Neural progenitor cell (in vitro differentiated cells): ENCODE measurements around the gene NOS1AP. TPM values are rescaled to one million over a fixed set of nuclear protein-coding genes. Genes with fewer than 3 reads are reported as not detected.

Source experiments
- DNase-seq: peaks from one replicate; pipeline ENCODE4 v3.0.0-alpha.2; 2016; ENCODE audit warnings: low spot score
- H2AFZ ChIP-seq: fragments of 200-600 bp; sonication (generic); replicated peaks from 2 replicates; pipeline ENCODE4 v1.6.1; 2016; ENCODE audit warnings: antibody characterized with exemption
- H3F3A ChIP-seq: fragments of 200-600 bp; sonication (generic); 2 replicates; pipeline ENCODE4 v1.6.1; 2016; ENCODE audit warnings: antibody characterized with exemption, low read depth
- H3K27ac ChIP-seq: fragments of 200-600 bp; sonication (generic); 2 replicates; pipeline ENCODE4 v1.5.1; 2016; ENCODE audit warnings: mild to moderate bottlenecking
- H3K27me3 ChIP-seq: fragments of 200-600 bp; sonication (generic); 2 replicates; pipeline ENCODE4 v1.6.1; 2016; ENCODE audit warnings: mild to moderate bottlenecking, moderate library complexity
- H3K36me3 ChIP-seq: fragments of 200-600 bp; sonication (generic); 2 replicates; pipeline ENCODE4 v1.5.1; 2016
- H3K4me1 ChIP-seq: fragments of 200-600 bp; sonication (generic); 2 replicates; pipeline ENCODE4 v1.6.1; 2016; ENCODE audit warnings: mixed run types
- H3K4me2 ChIP-seq: fragments of 200-600 bp; sonication (generic); 2 replicates; pipeline ENCODE4 v1.6.1; 2016
- H3K4me3 ChIP-seq: fragments of 200-600 bp; sonication (generic); 2 replicates; pipeline ENCODE4 v1.5.1; 2016
- H3K79me2 ChIP-seq: fragments of 200-600 bp; sonication (generic); 2 replicates; pipeline ENCODE4 v1.6.1; 2016; ENCODE audit warnings: low read depth
- H3K9ac ChIP-seq: fragments of 200-600 bp; sonication (generic); 2 replicates; pipeline ENCODE4 v1.6.1; 2016
- H3K9me3 ChIP-seq: fragments of 200-600 bp; sonication (generic); 2 replicates; pipeline ENCODE4 v1.5.1; 2016; ENCODE audit warnings: low read depth
- H4K20me1 ChIP-seq: fragments of 200-600 bp; sonication (generic); 2 replicates; pipeline ENCODE4 v1.6.1; 2016; ENCODE audit warnings: low read depth
- H3K27ac Mint-ChIP-seq: 3 replicates; pipeline ENCODE4 v1.8.0; 2021; ENCODE audit warnings: mixed read lengths
- H3K27me3 Mint-ChIP-seq: 2 replicates; pipeline ENCODE4 v1.8.0; 2022; ENCODE audit warnings: low read depth, mild to moderate bottlenecking, inconsistent platforms, moderate library complexity, mixed read lengths; ENCODE audit not compliant: insufficient read depth
- H3K36me3 Mint-ChIP-seq: 3 replicates; pipeline ENCODE4 v1.8.0; 2021; ENCODE audit warnings: mixed read lengths
- H3K4me1 Mint-ChIP-seq: 3 replicates; pipeline ENCODE4 v1.8.0; 2021; ENCODE audit warnings: mixed read lengths
- H3K4me3 Mint-ChIP-seq: 3 replicates; pipeline ENCODE4 v1.8.0; 2021; ENCODE audit warnings: mild to moderate bottlenecking, moderate library complexity, mixed read lengths
- H3K9me3 Mint-ChIP-seq: 3 replicates; pipeline ENCODE4 v1.8.0; 2020; ENCODE audit warnings: mixed read lengths
- EZH2 ChIP-seq: fragments of 200-600 bp; sonication (generic); IDR thresholded peaks from 2 replicates; pipeline ENCODE4 v1.6.1; 2017; ENCODE audit warnings: antibody characterized with exemption, mild to moderate bottlenecking, moderate library complexity
- EZH2phosphoT487 ChIP-seq: fragments of 200-600 bp; sonication (generic); IDR thresholded peaks from 2 replicates; pipeline ENCODE4 v1.6.1; 2017; ENCODE audit warnings: antibody characterized with exemption
- total RNA-seq: library from RNA; depleted of rRNA; stranded (reverse); fragments of >200 nt; gene quantifications from 2 replicates; pipeline ENCODE4 v1.2.3, GENCODE V29; 2015; ENCODE audit warnings: low replicate concordance
- TF ChIP-seq, protein P1 (sequence below): fragments of 200-600 bp; sonication (generic); IDR thresholded peaks from 2 replicates; pipeline ENCODE4 v1.5.1; 2017; ENCODE audit warnings: antibody characterized with exemption, mild to moderate bottlenecking

NOS1AP gene
- total RNA-seq, 1 donor from 2014 or later = 2.4 TPM

DNA sequence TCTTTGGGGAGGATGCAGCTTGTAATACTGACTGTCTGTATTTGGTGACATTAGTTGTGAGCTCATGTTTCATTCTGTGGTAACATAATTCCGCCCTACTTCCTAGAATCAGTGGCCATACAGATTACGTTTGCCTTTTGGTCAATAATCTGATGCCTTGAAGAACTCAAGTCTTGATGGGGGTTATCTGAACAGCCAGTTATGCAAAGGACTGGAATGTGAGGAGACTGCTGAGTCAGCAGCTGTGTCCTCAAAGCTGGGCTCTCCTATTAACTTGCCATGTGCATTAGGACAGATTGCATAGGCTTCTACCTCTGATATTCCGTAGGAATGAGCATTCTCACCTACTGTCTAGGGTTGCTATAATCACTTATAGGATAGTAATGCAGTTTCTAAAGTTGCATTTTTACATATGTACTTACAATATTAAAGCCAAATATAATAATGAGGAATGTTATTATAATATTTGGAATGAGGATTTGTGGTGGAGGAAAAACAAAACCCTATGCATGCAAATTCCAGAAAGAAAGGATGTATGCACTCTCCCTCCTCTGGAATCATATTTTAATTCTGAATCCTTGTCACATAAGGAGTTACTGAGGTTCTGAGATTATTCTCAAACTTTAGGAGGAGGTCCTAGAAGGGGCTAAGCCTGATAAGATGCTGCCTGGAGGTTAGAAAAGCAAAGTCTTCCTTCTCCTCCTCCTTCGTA lies 116.0 kb downstream of the NOS1AP start:
- Histone ChIP-seq H3K79me2 (peaks cover 13% of the 10 kb centered on the region), H3K27ac (no peak overlapping the region), H3K9me3 (no peaks in the 10 kb centered on the region), H3K4me1 (peaks cover 17% of the 10 kb centered on the region), H4K20me1 (no peaks in the 10 kb centered on the region), H3F3A (no peaks in the 10 kb centered on the region), H3K9ac (no peak overlapping the region), H2AFZ (no peak overlapping the region), H3K4me3 (no peak overlapping the region), H3K4me2 (no peak overlapping the region), H3K27me3 (no peaks in the 10 kb centered on the region), H3K36me3 (no peaks in the 10 kb centered on the region)
- no peak for TF ChIP-seq EZH2
- TF ChIP-seq EZH2phosphoT487 = no peak
- TF ChIP-seq, protein P1, sequence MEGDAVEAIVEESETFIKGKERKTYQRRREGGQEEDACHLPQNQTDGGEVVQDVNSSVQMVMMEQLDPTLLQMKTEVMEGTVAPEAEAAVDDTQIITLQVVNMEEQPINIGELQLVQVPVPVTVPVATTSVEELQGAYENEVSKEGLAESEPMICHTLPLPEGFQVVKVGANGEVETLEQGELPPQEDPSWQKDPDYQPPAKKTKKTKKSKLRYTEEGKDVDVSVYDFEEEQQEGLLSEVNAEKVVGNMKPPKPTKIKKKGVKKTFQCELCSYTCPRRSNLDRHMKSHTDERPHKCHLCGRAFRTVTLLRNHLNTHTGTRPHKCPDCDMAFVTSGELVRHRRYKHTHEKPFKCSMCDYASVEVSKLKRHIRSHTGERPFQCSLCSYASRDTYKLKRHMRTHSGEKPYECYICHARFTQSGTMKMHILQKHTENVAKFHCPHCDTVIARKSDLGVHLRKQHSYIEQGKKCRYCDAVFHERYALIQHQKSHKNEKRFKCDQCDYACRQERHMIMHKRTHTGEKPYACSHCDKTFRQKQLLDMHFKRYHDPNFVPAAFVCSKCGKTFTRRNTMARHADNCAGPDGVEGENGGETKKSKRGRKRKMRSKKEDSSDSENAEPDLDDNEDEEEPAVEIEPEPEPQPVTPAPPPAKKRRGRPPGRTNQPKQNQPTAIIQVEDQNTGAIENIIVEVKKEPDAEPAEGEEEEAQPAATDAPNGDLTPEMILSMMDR = no peak
- H3K36me3 Mint-ChIP-seq = peaks cover 20% of the 10 kb centered on the region
- H3K4me1 Mint-ChIP-seq = peaks cover 12% of the 10 kb centered on the region
- H3K27ac Mint-ChIP-seq = no peak overlapping the region
- DNase-seq = no peak
- H3K27me3 Mint-ChIP-seq = no peaks in the 10 kb centered on the region
- no peak overlapping the region for H3K4me3 Mint-ChIP-seq
- peaks cover 3% of the 10 kb centered on the region for H3K9me3 Mint-ChIP-seq

- TF ChIP-seq, protein P1 = no peak
- no peak for TF ChIP-seq EZH2
- TF ChIP-seq EZH2phosphoT487 = no peak
- Histone ChIP-seq H3K4me3 (no peak overlapping the region), H3K79me2 (peaks cover 18% of the 10 kb centered on the region), H2AFZ (no peak overlapping the region), H3K9ac (no peak overlapping the region), H3F3A (no peaks in the 10 kb centered on the region), H4K20me1 (no peaks in the 10 kb centered on the region), H3K9me3 (no peaks in the 10 kb centered on the region), H3K4me1 (peaks cover 12% of the 10 kb centered on the region), H3K4me2 (no peak overlapping the region), H3K36me3 (no peaks in the 10 kb centered on the region), H3K27me3 (no peaks in the 10 kb centered on the region), H3K27ac (no peak overlapping the region)
- Mint-ChIP-seq H3K27me3 (no peaks in the 10 kb centered on the region), H3K9me3 (peaks cover 3% of the 10 kb centered on the region), H3K4me1 (peaks cover 12% of the 10 kb centered on the region), H3K36me3 (peaks cover 20% of the 10 kb centered on the region), H3K4me3 (no peak overlapping the region), H3K27ac (no peak overlapping the region)
- DNase-seq = no peak
Observed at GRCh38 chr1:162186026-162186374, 116.5 kb downstream of the NOS1AP start.

DNA sequence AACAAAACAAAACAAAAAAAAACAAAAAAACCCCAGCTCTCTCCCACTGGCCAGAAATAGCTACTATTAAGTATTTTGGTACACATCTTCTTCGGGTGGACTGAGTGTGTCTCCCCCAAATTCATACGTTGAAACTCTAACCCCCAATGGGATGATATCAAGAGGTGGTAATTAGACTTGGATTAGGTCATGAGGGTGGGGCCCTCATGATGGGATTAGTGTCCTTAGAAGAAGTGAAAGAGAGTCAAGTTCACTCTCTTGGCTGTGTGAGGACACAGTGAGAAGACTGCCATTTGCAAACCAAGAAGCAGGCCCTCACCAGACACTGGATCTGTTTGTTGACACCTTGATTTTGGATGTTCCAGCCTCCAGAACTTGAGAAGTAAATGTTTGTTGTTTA lies 116.9 kb downstream of the NOS1AP start:
- no peak overlapping the region for H3K4me3 Mint-ChIP-seq
- peaks cover 23% of the 10 kb centered on the region for H3K79me2 ChIP-seq
- H3K4me1 Mint-ChIP-seq = peaks cover 16% of the 10 kb centered on the region
- H3K27ac ChIP-seq = no peak overlapping the region
- H3K9me3 Mint-ChIP-seq = peaks cover 3% of the 10 kb centered on the region
- no peak overlapping the region for H3K4me2 ChIP-seq
- H3K9me3 ChIP-seq = no peaks in the 10 kb centered on the region
- H3K27ac Mint-ChIP-seq = no peak overlapping the region
- H3K36me3 Mint-ChIP-seq = peaks cover 20% of the 10 kb centered on the region
- peaks cover 16% of the 10 kb centered on the region for H3K4me1 ChIP-seq
- TF ChIP-seq, protein P1 = no peak
- TF ChIP-seq EZH2 = no peak
- TF ChIP-seq EZH2phosphoT487 = no peak
- no peaks in the 10 kb centered on the region for H3K27me3 ChIP-seq
- H2AFZ ChIP-seq = no peak overlapping the region
- H3K36me3 ChIP-seq = no peaks in the 10 kb centered on the region
- no peak overlapping the region for H3K9ac ChIP-seq
- no peaks in the 10 kb centered on the region for H3F3A ChIP-seq
- no peak for DNase-seq
- H4K20me1 ChIP-seq = no peaks in the 10 kb centered on the region
- H3K4me3 ChIP-seq = no peak overlapping the region
- no peaks in the 10 kb centered on the region for H3K27me3 Mint-ChIP-seq
